Neural cell (in vitro differentiated cells): ENCODE data around the gene CKLF. TPM values are rescaled to one million over a fixed set of nuclear protein-coding genes. Genes with fewer than 3 reads are reported as not detected.
"Not testable (repeated sequence)": the region's sequence is repeated elsewhere in the genome, so short reads cannot be mapped to it uniquely, and the experiment has no call there.

Source experiments
- H2AFZ ChIP-seq: fragments of 200-600, 300-800 bp; sonication (generic), shearing (Covaris generic); 2 replicates; pipeline ENCODE4 v1.6.0; 2014; ENCODE audit warnings: low read depth, mild to moderate bottlenecking, antibody characterized with exemption, low read length, moderate library complexity
- H3F3A ChIP-seq: fragments of 200-600 bp; shearing (Covaris generic); 2 replicates; pipeline ENCODE4 v1.6.1; 2016; ENCODE audit warnings: mild to moderate bottlenecking, moderate library complexity, mixed read lengths, antibody characterized with exemption, low read length; ENCODE audit not compliant: insufficient read depth, poor library complexity, severe bottlenecking
- H3K27ac ChIP-seq: fragments of 200-600, 300-800 bp; sonication (generic), shearing (Covaris generic); 2 replicates; pipeline ENCODE4 v1.5.1; 2014; ENCODE audit warnings: mild to moderate bottlenecking, low read length, moderate library complexity
- H3K27me3 ChIP-seq: fragments of 300-800, 200-600 bp; sonication (generic), shearing (Covaris generic); 2 replicates; pipeline ENCODE4 v1.6.0; 2014; ENCODE audit warnings: mild to moderate bottlenecking, low read depth, low read length, moderate library complexity; ENCODE audit not compliant: insufficient read depth
- H3K36me3 ChIP-seq: fragments of 300-800, 200-600 bp; sonication (generic), shearing (Covaris generic); 2 replicates; pipeline ENCODE4 v1.5.1; 2014; ENCODE audit warnings: mild to moderate bottlenecking, antibody characterized with exemption, low read length, moderate library complexity; ENCODE audit not compliant: insufficient read depth
- H3K4me2 ChIP-seq: fragments of 300-800, 200-600 bp; sonication (generic), shearing (Covaris generic); 2 replicates; pipeline ENCODE4 v1.6.0; 2014; ENCODE audit warnings: mild to moderate bottlenecking, low read length
- H3K4me3 ChIP-seq: fragments of 300-800, 200-600 bp; sonication (generic), shearing (Covaris generic); 2 replicates; pipeline ENCODE4 v1.5.1; 2014; ENCODE audit warnings: mild to moderate bottlenecking, low read length, moderate library complexity
- H3K79me2 ChIP-seq: fragments of 200-600 bp; shearing (Covaris generic); replicated peaks from 2 replicates; pipeline ENCODE4 v1.6.0; 2014; ENCODE audit warnings: mild to moderate bottlenecking, low read length, moderate library complexity; ENCODE audit not compliant: insufficient read depth
- H3K9ac ChIP-seq: fragments of 300-800, 200-600 bp; sonication (generic), shearing (Covaris generic); 2 replicates; pipeline ENCODE4 v1.6.1; 2016; ENCODE audit warnings: mild to moderate bottlenecking, low read length, mixed read lengths
- H3K9me2 ChIP-seq: fragments of 200-600 bp; shearing (Covaris generic); 2 replicates; pipeline ENCODE4 v1.6.1; 2016; ENCODE audit warnings: mild to moderate bottlenecking, low read length, mixed read lengths; ENCODE audit not compliant: insufficient read depth
- H3K9me3 ChIP-seq: fragments of 200-600, 300-800 bp; sonication (generic), shearing (Covaris generic); 2 replicates; pipeline ENCODE4 v1.6.1; 2016; ENCODE audit warnings: mild to moderate bottlenecking, mixed run types, low read length, moderate library complexity, mixed read lengths
- H4K20me1 ChIP-seq: fragments of 200-600 bp; shearing (Covaris generic); 2 replicates; pipeline ENCODE4 v1.6.1; 2016; ENCODE audit warnings: mild to moderate bottlenecking, mixed run types; ENCODE audit not compliant: insufficient read depth
- CTCF ChIP-seq: fragments of 450-650 bp; IDR thresholded peaks from 2 replicates; pipeline ENCODE4 v1.5.1; 2014; ENCODE audit warnings: antibody characterized with exemption, mild to moderate bottlenecking, moderate library complexity; ENCODE audit not compliant: poor library complexity, severe bottlenecking
- EP300 ChIP-seq: fragments of 450-650 bp; conservative IDR thresholded peaks from 2 replicates; pipeline ENCODE4 v1.6.1; 2014; ENCODE audit warnings: antibody characterized with exemption, mild to moderate bottlenecking, moderate library complexity; ENCODE audit not compliant: poor library complexity, severe bottlenecking
- EZH2 ChIP-seq: fragments of 200-600, 300-800 bp; shearing (Covaris generic), sonication (generic); IDR thresholded peaks from 2 replicates; pipeline ENCODE4 v1.6.1; 2014; ENCODE audit warnings: antibody characterized with exemption, low read length, borderline replicate concordance, mild to moderate bottlenecking; ENCODE audit not compliant: insufficient read depth, poor library complexity, severe bottlenecking
- MXI1 ChIP-seq: fragments of 450-650 bp; conservative IDR thresholded peaks from 2 replicates; pipeline ENCODE4 v1.6.1; 2014; ENCODE audit warnings: antibody characterized with exemption, mild to moderate bottlenecking; ENCODE audit not compliant: poor library complexity, severe bottlenecking
- POLR2AphosphoS5 ChIP-seq: IDR thresholded peaks from 2 replicates; pipeline ENCODE4 v1.6.1; 2012
- RAD21 ChIP-seq: fragments of 450-650 bp; conservative IDR thresholded peaks from 2 replicates; pipeline ENCODE4 v1.6.1; 2014; ENCODE audit warnings: antibody characterized with exemption, mild to moderate bottlenecking, moderate library complexity
- REST ChIP-seq: IDR thresholded peaks from 2 replicates; pipeline ENCODE4 v1.6.1; 2012; ENCODE audit warnings: borderline replicate concordance
- SMC3 ChIP-seq: fragments of 450-650 bp; conservative IDR thresholded peaks from 2 replicates; pipeline ENCODE4 v1.6.1; 2014; ENCODE audit warnings: antibody characterized with exemption, mild to moderate bottlenecking, moderate library complexity; ENCODE audit not compliant: poor library complexity
- TAF1 ChIP-seq: IDR thresholded peaks from 2 replicates; pipeline ENCODE4 v1.6.1; 2012; ENCODE audit warnings: low read depth
- polyA plus RNA-seq: library from polyadenylated mRNA; depleted of rRNA; stranded (reverse); fragments of >200 nt; gene quantifications from 2 replicates; pipeline ENCODE4 v1.2.3, GENCODE V29; 2014

CKLF gene
- polyA plus RNA-seq, 1 donor from 2014 or later = 40.8 TPM

- H3K79me2 ChIP-seq = no peaks in the 10 kb centered on the region
- H3K4me2 ChIP-seq = no peak overlapping the region
Observed at GRCh38 chr16:66609139-66609510, 56.7 kb downstream of the CKLF start.

GRCh38 chr16:66610111-66610820, 57.9 kb downstream of the CKLF start:
- no peak for TF ChIP-seq TAF1
- no peak for TF ChIP-seq POLR2AphosphoS5
- no peak for TF ChIP-seq EP300
- no peak for TF ChIP-seq EZH2
- TF ChIP-seq RAD21 = no peak
- TF ChIP-seq REST = no peak
- TF ChIP-seq MXI1 = no peak
- H3K79me2 ChIP-seq = no peaks in the 10 kb centered on the region

More at GRCh38 chr16:66609139-66609510, 56.7 kb downstream of the CKLF start:
- Histone ChIP-seq H3K9ac (no peak overlapping the region), H2AFZ (no peak overlapping the region), H3K27ac (no peak overlapping the region), H3K36me3 (no peaks in the 10 kb centered on the region), H3K4me3 (no peak overlapping the region), H3K9me3 (no peaks in the 10 kb centered on the region), H4K20me1 (no peaks in the 10 kb centered on the region), H3F3A (no peaks in the 10 kb centered on the region), H3K27me3 (no peaks in the 10 kb centered on the region), H3K9me2 (no peaks in the 10 kb centered on the region)
- TF ChIP-seq POLR2AphosphoS5 = no peak
- no peak for TF ChIP-seq CTCF
- TF ChIP-seq EP300 = no peak
- no peak for TF ChIP-seq REST
- no peak for TF ChIP-seq TAF1
- TF ChIP-seq SMC3 = no peak
- no peak for TF ChIP-seq EZH2
- no peak for TF ChIP-seq RAD21
- no peak for TF ChIP-seq MXI1

GRCh38 chr16:66611911-66612310, 59.5 kb downstream of the CKLF start:
- not testable (repeated sequence) for H3K36me3 ChIP-seq, H4K20me1 ChIP-seq, H3F3A ChIP-seq

More at GRCh38 chr16:66610111-66610820, 57.9 kb downstream of the CKLF start:
- H3K9me2 ChIP-seq = no peaks in the 10 kb centered on the region
- no peaks in the 10 kb centered on the region for H3K9me3 ChIP-seq
- H3K4me2 ChIP-seq = no peak overlapping the region
- no peaks in the 10 kb centered on the region for H3K27me3 ChIP-seq
- H3F3A ChIP-seq = no peaks in the 10 kb centered on the region
- H3K4me3 ChIP-seq = no peak overlapping the region
- H3K27ac ChIP-seq = no peak overlapping the region
- H4K20me1 ChIP-seq = no peaks in the 10 kb centered on the region
- H2AFZ ChIP-seq = no peak overlapping the region
- H3K36me3 ChIP-seq = no peaks in the 10 kb centered on the region
- no peak overlapping the region for H3K9ac ChIP-seq

More at GRCh38 chr16:66611911-66612310, 59.5 kb downstream of the CKLF start:
- not testable (repeated sequence) for H2AFZ ChIP-seq, H3K79me2 ChIP-seq, H3K9me2 ChIP-seq, H3K9me3 ChIP-seq, H3K27ac ChIP-seq, H3K4me3 ChIP-seq, H3K9ac ChIP-seq, H3K27me3 ChIP-seq, H3K4me2 ChIP-seq
